GM18870 (cell line): ENCODE data around the gene ZIM2.

Source experiments
- ATAC-seq: cut with Tn5 transposase; IDR thresholded peaks from one replicate; pipeline ENCODE4 v1.9.1; 2021; ENCODE audit warnings: moderate library complexity; ENCODE audit not compliant: unreplicated experiment

ZIM2 gene

DNA sequence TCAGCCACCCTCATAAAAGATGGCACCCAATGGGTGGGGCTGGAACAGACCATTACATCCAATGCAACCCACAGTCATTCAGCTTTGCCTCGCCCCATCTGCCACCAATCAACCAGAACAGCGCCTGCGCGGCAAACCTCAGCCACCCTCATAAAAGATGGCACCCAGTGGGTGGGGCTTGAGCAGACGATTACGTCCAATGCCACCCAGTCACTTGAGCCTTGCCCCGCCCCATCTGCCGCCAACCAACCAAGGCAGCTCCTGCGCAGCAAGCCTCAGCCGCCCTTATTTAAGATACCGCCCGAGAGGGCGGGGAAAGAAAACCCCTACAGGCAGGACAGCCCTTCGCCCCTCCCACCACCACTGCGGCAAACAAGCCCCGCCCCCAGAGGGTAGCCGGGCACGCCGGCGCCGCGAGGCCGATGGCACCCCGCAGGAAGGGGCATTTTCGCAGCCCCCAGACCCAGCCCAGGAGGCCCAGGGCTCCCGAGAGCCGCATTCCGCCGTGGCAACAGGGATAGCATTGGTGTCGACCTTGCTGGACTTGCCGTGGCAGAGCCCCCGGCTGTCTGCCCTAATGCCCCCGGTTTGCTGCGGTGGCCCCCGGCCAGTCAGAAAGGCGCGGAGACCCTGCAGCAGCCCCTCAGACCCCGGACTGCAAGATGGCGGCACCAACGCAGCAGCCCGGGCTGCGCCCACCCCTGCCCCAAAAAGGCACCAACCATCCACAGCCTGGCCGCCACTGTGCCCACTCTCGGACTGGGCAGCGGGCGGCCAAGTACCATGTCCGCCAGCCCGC, 675 bp downstream of the ZIM2 start:
- no peak for ATAC-seq

DNA sequence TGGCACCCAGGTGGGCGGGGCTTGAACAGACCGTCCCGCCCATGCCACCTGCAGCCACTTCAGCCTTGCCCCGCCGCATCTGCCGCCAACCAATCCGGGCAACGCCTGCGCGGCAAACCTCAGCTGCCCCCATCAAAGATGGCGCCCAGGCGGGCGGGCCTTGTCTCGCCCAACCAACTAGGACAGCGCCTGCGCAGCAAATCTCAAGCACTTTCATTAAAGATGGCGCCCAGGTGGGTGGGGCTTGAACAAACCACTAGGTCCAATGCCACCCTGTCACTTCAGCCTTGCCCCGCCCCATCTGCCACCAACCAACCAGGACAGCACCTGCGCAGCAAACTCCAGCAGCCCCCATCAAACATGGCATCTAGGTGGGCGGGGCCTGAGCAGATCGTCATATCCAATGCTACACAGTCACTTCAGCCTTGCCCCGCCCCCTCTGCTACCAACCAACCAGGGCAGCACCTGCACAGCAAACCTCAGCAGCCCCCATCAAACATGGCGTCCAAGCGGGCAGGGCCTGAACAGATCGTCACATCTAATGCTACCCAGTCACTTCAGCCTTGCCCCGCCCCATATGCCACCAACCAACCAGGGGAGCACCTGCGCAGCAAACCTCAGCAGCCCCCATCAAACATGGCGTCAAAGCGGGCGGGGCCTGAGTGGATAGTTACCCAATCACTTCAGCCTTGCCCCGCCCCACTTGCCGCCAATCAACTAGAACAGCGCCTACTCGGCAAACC, 1.4 kb downstream of the ZIM2 start:
- ATAC-seq, result no peak

DNA sequence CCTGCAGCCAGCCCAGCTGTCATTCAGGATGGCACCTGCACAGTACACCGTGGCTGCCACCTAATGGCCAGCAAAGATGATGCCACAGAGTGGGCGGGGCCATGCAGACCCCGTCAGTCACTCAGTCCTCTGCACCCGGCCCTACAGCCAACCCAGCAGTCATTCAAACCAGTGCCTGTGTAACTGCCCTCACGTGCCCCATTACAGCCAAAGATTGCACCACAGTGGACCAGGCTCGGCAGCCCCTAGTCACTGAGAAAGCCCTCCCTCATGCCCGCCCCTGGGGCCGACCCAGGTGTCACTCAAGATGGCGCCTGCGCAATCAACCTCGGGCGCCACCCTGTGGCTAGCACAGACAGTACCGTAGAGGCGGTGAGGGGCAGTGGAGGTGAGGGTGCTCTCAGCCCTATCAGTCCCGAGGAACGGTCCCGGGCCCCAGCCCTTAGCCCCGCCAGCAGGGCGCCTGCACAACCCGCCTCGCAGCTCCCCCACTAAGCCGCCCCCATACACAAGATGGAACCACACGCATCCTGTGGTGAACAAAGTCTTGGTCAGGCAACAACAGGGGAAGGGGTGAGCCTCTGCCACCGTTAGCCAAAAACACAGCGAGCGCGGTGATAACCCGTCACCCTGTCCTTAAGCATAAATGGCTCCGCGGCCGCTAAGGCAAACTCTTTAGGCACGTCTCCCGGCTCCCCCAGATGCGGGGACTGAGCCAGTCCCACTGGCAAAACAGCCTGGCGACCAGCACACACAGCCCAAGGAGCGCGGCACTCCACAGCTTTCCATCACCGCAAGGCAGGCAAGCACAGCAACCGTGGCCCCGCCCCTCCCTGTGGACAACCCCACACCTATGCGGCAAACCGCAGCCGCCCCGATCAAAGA, 2.3 kb downstream of the ZIM2 start:
- no peak for ATAC-seq

DNA sequence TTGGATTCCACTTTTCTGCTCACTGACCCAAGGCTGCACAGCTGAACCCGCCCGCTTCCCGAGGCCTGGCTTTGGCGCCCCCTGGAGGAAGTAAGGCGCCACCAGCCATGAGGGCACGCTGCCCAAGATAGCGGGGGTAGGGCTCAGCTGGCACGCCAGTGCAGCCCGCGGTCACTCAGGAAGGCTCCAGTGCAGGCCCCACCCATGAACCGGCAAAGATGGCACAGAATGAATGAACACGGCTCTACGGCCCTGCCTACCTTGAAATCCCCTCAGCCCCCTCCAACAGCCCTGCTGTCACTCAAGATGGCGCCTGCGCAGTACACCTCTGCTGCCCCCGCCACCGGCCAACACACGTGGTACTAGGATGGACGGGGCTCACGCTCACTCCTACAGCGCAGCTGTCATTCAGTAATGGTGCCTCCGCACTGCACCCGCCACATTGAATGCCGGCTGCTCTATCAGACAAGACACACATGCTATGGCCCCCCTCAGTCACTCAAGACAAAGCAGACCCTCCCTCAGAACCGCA, 3.0 kb downstream of the ZIM2 start:
- ATAC-seq, result no peak

DNA sequence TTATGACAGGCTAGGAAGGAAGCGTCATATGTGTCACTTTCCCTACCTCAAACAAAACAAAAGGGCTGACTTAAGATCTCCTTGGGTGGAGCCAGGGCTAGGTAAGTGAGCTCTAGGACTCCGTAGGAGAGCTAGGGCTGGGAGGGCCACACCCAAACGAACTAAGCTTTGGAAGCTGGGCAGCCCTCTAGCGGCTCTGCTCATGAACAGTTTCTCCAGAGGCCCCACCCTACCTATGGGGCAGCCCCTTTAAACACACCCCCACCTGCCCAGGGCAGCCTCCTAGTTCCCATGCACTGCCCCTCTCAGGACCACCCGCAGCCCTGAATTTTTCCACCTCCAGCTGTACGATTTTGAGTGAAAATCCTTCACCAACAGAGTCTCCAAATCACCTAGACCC, 3.5 kb downstream of the ZIM2 start:
- no peak for ATAC-seq

DNA sequence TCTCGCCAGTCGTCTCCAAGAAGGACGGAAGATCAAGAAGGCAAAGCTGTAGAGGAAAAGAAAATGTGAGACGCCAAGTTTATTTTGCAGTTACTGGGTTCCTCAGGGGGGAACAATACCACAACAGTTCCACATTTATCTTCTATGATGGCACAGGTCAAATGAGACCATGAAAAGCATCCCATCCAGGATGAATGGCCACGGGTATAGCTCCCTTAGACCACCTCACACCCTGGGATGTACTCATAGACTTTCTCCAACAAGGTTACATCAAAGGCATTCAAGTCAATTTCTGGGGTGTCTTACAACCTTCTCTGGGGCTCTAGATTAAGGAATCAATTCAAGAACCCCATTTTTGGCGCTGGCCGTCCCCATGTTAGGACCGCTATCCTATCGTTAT, 4.5 kb downstream of the ZIM2 start:
- no peak for ATAC-seq

DNA sequence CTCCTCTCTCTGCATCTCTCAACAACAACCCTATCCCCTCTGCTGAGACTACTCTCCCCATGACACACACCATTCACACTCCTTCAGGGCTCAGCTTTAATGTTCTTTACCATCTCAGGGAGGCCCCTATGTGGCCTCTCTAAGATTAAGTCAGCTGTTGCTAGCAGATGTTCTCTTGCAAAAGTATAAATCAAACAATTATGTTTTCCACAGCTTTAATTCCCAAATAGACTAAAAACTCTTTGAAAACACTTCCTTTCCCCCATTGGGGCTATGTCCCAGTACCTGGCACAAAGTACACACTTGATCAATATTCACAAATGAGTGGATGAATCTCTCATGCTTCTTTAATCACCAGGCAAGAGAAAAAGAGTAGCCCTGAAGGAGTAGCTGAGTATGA, 5.1 kb downstream of the ZIM2 start:
- ATAC-seq, result no peak

DNA sequence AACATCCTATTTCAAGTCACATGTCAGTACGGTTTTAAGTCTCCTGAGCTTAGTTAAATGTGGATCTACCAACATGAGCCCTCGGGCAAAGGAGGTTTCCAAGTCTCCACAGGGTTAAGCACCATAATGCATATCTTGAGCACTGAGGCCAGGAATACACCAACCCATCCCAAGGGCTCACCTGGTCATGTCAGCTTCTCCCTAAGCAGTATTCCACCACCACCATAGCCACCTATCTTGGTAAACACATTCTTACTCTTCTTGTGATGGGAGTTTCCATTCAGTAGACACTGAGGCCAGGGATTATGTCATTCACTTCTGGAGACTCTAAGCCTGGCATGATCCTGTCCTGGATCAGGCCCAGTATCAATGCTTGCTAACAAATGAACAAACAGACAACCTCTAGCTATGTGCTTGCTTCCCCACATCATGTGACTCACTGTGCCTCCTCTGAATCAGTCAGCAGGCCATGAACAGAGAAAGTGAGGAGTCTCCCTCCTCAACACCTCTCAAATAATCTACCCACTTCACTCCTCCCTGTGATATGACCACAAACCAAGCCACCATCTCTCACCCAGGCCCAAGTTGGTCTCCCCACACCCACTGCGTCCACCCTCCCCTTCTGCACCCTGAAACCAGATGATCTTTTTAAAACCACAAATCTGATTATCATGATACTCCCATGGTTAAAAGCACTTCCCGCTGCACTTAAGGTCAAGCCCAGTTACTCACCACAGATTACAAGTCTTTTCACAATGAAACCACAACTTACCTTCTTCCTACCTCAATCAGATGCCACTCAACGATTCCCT, 5.8 kb downstream of the ZIM2 start:
- ATAC-seq, result no peak

DNA sequence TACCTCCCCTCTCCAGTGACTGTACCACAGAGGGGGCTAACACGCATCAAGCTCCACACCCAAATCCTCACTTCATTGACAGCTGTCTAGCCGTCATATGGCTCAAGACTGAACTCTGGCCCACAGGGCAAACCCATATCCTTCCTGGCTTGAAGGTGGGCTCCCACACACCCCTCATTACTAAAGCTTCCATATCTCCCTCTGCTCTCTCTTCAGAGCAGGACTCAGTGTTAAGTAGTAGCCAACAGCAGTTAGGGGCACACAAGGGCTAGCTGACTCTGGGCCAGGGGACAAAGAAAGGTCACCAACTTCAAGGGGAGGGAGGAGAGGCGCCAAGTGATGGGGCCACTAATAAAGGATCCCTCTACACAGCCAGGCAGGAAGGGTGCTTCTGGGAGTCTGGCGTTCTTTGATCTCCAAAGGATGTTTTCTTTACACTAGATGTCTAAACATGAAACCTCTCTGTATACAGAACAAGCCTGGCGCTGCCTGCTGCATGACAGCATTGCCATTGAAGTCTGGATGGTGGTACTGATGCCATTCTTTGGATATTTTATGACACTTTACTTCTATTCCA, 8.1 kb downstream of the ZIM2 start:
- no peak for ATAC-seq

DNA sequence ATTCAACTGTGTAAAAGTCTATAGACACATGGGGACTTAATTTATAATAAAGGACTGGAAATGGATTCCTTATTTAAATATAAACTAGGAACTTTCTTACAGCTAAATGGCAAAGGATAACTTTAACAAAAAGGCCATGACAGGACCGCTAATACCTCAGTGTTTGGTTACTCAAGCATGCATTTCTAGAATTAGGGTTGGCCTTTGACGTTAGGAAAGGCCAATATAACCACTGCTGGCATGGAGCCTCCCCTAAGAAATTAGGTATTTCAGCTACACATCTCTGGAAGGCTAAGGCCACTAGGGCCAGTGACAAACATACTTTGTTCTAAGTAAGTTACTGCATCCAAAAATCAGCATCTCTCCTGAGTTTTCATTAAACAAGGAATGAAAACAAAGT, 9.3 kb downstream of the ZIM2 start:
- ATAC-seq, result no peak

DNA sequence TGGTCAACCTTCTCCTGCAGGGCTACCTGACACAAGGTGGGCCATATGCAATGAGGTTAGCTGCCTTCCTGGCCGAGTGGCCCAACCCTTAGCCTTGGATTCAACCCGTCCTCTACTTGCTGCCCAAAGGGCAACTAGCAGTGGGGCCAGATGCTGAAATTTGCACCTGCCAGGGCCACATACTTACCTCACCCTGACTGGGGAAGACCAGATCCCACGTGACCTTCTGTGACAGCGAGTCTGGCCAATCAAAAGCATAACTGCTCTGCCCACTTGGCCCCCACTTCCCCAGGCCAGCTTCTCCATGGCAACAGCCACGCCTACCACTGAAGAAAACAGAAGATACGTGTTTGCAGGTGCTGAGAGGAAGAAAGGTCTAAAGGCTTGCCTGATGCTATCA, 10.9 kb downstream of the ZIM2 start:
- ATAC-seq, result no peak

DNA sequence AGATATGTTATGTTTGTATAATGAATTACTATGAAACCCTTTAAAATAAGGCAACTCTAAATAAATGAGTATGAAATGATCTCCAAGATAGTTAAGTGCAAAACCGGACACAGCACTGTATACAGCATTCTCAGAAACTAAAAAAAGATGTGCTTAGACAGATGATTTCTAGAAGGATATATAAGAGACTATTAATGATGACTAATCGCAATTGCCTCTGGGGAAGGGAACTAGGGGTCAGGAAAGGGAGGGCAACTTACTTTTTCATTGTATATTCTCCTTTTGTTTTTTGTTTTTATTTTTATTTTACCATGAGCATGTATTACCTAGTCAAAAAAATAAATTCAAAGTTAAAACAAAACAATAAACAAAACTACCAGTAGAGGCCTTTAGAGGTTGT, 12.8 kb downstream of the ZIM2 start:
- no peak for ATAC-seq

DNA sequence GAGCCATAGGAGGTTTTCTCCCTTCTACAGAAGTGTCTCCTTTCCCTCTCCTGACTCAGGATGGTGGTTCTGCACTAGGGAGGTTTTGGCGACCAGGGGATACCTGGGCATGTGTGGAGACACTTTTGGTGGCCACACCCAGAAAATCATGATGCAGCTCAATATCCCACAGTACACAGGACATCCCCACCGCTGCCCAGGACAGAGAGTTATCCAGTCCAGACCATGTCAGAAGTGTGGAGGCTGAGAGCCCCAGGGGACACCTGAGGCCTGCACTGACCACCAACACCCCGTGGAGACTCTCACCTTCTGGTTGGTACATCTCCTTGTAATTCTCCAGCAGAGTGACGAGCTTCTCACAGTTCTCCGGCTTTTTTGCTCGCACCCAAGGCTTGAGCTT, 16.6 kb downstream of the ZIM2 start:
- no peak for ATAC-seq

DNA sequence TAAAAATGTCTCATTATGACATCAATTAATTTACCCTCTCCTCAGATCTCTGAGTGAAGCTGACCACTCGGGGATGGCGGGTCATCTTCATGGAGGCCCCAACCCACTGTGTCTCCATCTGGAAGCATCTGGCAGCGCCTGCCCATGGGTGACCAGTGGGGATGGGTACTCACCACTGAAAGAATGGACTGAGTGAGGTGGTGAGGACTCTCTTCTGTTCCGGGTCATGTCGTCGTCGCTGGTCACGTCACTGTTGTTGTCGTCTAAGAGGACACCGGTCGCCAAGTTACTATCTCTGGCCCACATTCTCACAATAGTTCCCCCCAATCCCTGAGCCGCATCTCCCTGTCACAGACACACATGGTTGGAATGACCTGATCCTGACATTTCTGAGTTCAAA, 17.1 kb downstream of the ZIM2 start:
- ATAC-seq, result no peak

DNA sequence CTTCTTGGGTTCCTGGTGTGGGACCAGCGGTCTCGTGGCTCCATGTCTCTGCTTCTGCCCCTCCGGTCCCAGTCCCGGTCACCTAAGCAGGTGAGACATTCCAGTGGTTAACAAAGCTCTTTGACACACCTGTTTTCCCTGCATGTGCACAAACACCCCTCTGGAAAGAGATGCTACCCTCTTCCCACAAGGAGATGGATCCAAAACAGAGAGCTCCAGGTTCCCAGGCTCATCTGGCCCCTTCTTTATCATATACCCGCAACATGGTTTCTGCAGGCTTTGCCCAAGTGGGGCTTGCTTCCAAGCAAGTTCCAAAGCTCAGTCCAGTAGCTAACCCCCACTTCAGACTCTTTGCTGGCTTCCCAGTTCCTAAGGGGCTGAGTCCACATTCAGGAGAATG, 17.8 kb downstream of the ZIM2 start:
- no peak for ATAC-seq

DNA sequence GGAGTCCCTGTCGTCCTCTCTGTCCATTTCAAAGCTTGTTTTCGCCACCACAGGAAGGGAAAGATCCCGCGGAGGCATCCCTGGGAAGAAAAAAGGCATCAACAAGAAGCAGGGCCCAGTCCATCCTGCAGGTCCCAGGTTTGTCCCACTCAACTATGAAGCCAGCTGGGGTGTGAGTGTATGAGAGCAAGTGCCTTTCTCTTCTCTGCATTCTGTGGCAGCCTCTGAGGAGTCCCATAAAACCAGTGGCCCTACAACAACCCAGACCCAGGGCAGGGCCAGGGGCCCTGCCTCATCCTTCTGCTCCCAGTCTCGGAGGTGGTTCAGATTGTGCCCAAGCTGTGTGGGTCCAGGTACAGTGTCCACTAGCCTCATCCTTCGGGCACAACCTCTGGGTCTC, 18.9 kb downstream of the ZIM2 start:
- no peak for ATAC-seq

DNA sequence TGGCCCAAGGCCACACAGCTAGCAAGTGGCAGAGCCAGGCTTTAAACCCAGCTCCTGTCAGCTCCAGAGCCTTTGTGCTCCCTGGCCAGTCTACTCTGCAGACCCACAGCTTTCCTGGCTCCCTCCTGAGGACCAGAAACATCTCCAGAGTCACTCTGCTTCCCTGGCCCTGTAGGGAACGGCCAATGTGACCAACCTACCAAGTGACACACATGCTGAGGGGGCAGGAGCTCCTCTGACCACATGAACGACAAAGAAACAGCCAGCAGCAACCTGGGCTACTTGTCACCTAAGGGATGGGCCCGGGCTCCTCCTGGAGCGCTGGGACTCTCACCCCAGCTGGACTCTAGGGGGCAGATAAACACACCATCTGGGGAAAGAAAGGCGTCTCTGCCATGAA, 19.3 kb downstream of the ZIM2 start:
- ATAC-seq, result no peak

DNA sequence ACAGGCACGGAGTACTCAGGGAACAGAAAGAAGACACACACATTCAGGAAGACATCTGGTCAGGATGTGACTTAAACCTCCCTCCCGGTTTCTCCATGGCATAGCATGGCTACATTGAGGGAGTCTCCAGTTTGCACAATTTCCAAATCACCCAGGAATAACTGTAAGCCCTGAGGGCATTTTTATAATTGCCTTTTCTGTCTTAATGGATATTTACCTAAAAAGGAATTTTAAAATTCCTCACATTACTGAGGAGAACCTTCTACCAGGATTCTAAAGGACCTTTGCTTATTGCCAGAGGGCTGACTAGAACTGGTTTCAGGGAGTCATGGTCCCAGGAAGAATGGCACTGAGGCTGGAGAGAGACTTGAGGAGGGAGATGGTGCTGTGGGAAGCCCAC, 21.4 kb downstream of the ZIM2 start:
- no peak for ATAC-seq

DNA sequence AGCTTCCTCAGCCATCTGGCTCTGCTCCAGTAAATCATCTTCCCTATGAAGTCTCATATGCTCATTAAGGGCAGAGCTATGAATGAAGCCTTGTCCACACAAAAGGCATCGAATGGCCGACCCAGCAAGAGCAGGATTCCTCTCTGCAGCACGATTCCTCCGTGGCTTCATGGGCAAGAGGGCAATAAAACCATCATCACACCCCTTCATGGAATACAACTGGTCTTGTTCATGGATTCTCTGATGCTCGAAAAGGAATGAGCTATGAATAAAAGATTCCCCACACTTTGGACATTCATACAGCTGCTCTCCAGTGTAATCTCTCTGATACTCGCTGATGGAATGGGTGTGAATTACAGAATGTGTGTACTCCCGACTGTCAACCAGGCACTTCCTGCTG, 25.9 kb downstream of the ZIM2 start:
- ATAC-seq, result no peak

DNA sequence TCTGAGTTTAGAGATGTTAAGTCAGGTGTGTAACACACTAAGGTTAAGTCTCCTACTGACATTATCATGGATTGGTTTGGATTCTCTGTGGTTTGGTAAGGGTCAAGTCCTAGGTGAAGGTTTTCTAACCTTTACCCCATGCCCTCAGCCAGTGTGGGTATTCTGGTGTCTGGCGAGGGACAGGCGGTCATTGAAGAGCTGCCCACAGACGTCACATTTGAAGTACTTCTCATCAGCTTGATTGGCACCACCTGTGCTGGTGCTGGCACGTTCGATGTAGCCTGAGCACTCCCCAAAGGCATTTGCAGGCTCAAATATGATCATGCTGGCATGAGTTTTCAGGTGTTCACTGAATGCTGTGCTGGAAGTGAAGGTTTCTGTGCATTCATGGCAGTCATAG, 27.0 kb downstream of the ZIM2 start:
- no peak for ATAC-seq
